Measurements from ENCODE around the gene TAS2R3.

Gene TAS2R3

GRCh38 chr7:141788296-141788695 lies 24.4 kb downstream of the TAS2R3 start:
- no peaks in the 10 kb centered on the region for H3K27me3 ChIP-seq (ENCODE audit: control insufficient read depth, insufficient read depth, low read length)
- H3K4me1 ChIP-seq (ENCODE audit: control insufficient read depth, insufficient read depth, low read length): no peaks in the 10 kb centered on the region
- 0 out of 2 replicates have a peak, but pooled peaks cover 2% of the 10 kb centered on the region for H3K36me3 ChIP-seq (ENCODE audit: control insufficient read depth, insufficient read depth, low read length)
- no peaks in the 10 kb centered on the region for H3K9me3 ChIP-seq (ENCODE audit: control insufficient read depth, insufficient read depth, low read length)
- no peak overlapping the region for H3K9ac ChIP-seq (ENCODE audit: low read depth, low read length)
- no peak overlapping the region for H3K4me3 ChIP-seq (ENCODE audit: low read depth, low read length)
- H3K27ac ChIP-seq (ENCODE audit: low read depth, low read length): no peak overlapping the region

DNA sequence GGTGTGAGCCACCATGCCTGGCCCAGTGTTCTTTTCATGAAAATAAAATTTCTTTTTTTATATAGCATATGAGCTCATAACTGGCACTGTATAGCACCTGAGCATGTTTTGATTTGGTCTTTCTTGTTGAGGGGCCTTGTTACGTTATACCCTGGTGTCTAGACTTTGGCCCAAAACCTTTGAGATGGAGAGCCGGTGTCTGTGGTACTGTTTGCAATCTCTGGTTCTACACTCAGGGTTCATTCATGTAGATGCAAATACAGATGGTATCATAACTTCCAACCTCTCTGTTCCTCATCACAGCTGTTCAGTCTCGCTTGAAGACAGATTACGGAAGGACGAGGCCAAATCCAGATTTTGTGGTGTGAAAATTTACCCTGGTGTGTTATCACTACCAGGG lies 26.0 kb downstream of the TAS2R3 start, which contains the start of gene TAS2R5:
Gene TAS2R5, plus strand, starts transcription at position 301 of the 400 bp plus-strand sequence. CDS start 145 bp downstream, outside the sequence.
- H3K9me3 ChIP-seq (ENCODE audit: control insufficient read depth, insufficient read depth, low read length): no peaks in the 10 kb centered on the region
- H3K36me3 ChIP-seq (ENCODE audit: control insufficient read depth, insufficient read depth, low read length): 0 out of 2 replicates have a peak, but pooled peaks cover 2% of the 10 kb centered on the region

DNA sequence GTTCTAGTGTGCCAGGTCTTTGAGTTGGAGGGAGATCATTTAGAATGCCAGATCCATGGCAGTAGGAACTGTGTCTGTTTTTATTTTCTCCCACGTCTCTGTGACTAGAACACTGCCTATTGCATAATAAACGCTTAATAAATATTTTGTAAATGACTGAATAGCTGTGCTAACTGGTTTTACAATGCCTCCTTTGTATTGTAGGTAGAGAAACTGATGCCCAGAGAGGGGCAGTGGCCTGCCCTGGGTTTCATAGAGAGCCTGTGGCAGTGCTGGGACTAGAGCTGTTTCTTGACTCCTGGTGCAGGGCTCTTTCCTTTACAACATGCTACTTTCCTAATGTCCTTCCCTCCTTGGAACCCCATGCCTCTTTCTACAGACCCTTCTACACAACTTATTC lies 28.6 kb downstream of the TAS2R3 start:
- no peaks in the 10 kb centered on the region for H3K4me1 ChIP-seq (ENCODE audit: control insufficient read depth, insufficient read depth, low read length)

More for the DNA sequence above, 26.0 kb downstream of the TAS2R3 start, which contains the start of gene TAS2R5:
- Histone ChIP-seq H3K9ac (ENCODE audit: low read depth, low read length) (no peak within 1 kb of the TSS), H3K27me3 (ENCODE audit: control insufficient read depth, insufficient read depth, low read length) (no peaks in the 10 kb centered on the region), H3K4me3 (ENCODE audit: low read depth, low read length) (no peak within 1 kb of the TSS), H3K27ac (ENCODE audit: low read depth, low read length) (no peak within 1 kb of the TSS), H3K4me1 (ENCODE audit: control insufficient read depth, insufficient read depth, low read length) (no peaks in the 10 kb centered on the region)

More for the DNA sequence above, 28.6 kb downstream of the TAS2R3 start:
- no peak overlapping the region for H3K27ac ChIP-seq (ENCODE audit: low read depth, low read length)
- H3K9ac ChIP-seq (ENCODE audit: low read depth, low read length): no peak overlapping the region
- 0 out of 2 replicates have a peak, but pooled peaks cover 2% of the 10 kb centered on the region for H3K36me3 ChIP-seq (ENCODE audit: control insufficient read depth, insufficient read depth, low read length)
- H3K9me3 ChIP-seq (ENCODE audit: control insufficient read depth, insufficient read depth, low read length): no peaks in the 10 kb centered on the region
- H3K4me3 ChIP-seq (ENCODE audit: low read depth, low read length): no peak overlapping the region
- H3K27me3 ChIP-seq (ENCODE audit: control insufficient read depth, insufficient read depth, low read length): no peaks in the 10 kb centered on the region

All from HUES48 (cell line).